HepG2 (cell line): ENCODE measurements around the gene TIMM13. TPM values are rescaled to one million over a fixed set of nuclear protein-coding genes. Genes with fewer than 3 reads are reported as not detected.

Experiments
- ATAC-seq: fragments of 200-7000 bp; cut with Tn5 transposase; 3 replicates; pipeline ENCODE4 v1.9.1; 2020; ENCODE audit warnings: mild to moderate bottlenecking, moderate library complexity
- BruUV-seq: library from RNA; stranded (reverse); fragments of 400-500 nt; replicated peaks from 2 replicates; lab custom pipeline; 2021; lab: Mats Ljungman, UMichigan
- CTCF ChIA-PET: fragments of 300-600 bp; formaldehyde crosslinking; extraction: SDS; loops from one replicate; lab custom pipeline; 2021; ENCODE audit warnings: low total read pairs, inconsistent platforms, low intra/inter-chr PET ratio; lab: Yijun Ruan, JAX
- POLR2A ChIA-PET: fragments of 350-600 bp; sonication (Branson Sonifier 250); formaldehyde crosslinking; loops from one replicate; lab custom pipeline; 2020; ENCODE audit warnings: antibody characterized with exemption, inconsistent platforms; lab: Yijun Ruan, JAX
- DNase-seq: peaks from one replicate; pipeline ENCODE4 v3.0.0-alpha.2; 2015; ENCODE audit warnings: low spot score
- FAIRE-seq: peaks from 3 replicates; lab custom pipeline; 2011; peaks lifted over from hg19 to GRCh38; lab: Jason Lieb, UNC
- H2AFZ ChIP-seq: one replicate; pipeline ENCODE4 v1.6.1; 2011; ENCODE audit warnings: low read length, inconsistent platforms
- H3K27ac ChIP-seq: fragments of 300-600 bp; 3 replicates; pipeline ENCODE4 v1.8.0; 2011; ENCODE audit warnings: mixed run types, mild to moderate bottlenecking, mixed read lengths, low read length, inconsistent platforms; ENCODE audit not compliant: insufficient read depth; ENCODE audit errors: extremely low read length
- H3K27me3 ChIP-seq, 2 experiments: fragments of 200-600 bp in 1 of 2; 2 replicates in 1 of 2; 3 replicates in 1 of 2; pipeline versions ENCODE4 v1.6.0 to v1.8.0; 2011; ENCODE audit warnings: low read length in 2 of 2, mild to moderate bottlenecking in 2 of 2, moderate library complexity in 2 of 2, inconsistent platforms in 1 of 2; ENCODE audit not compliant: insufficient read depth in 2 of 2, control insufficient read depth in 1 of 2
- H3K36me3 ChIP-seq, 2 experiments: fragments of 200-600 bp in 1 of 2; replicated peaks in 1 of 2; 2 replicates in 1 of 2; 3 replicates in 1 of 2; pipeline versions ENCODE4 v1.5.1 to v1.8.0; 2011; ENCODE audit warnings: low read length in 2 of 2, inconsistent platforms in 1 of 2; ENCODE audit not compliant: insufficient read depth in 2 of 2, control insufficient read depth in 1 of 2
- H3K4me1 ChIP-seq: 2 replicates; pipeline ENCODE4 v1.5.1; 2012; ENCODE audit warnings: low read length, inconsistent platforms; ENCODE audit not compliant: insufficient read depth
- H3K4me2 ChIP-seq: 2 replicates; pipeline ENCODE4 v1.6.0; 2011; ENCODE audit warnings: low read depth, low read length, inconsistent platforms
- H3K4me3 ChIP-seq, 3 experiments: fragments of 200-600 bp in 1 of 3; sonication (generic), shearing (Covaris generic) in 1 of 3; replicated peaks in 1 of 3; 2 replicates each; pipeline ENCODE4 v1.5.1; 2011 to 2016; ENCODE audit warnings: low read length in 3 of 3, inconsistent platforms in 2 of 3, low read depth in 2 of 3, mild to moderate bottlenecking in 2 of 3, control low read depth in 1 of 3, mixed read lengths in 1 of 3; ENCODE audit not compliant: insufficient read depth in 1 of 3
- H3K79me2 ChIP-seq: one replicate; pipeline ENCODE4 v1.6.1; 2011; ENCODE audit warnings: low read length, inconsistent platforms; ENCODE audit not compliant: insufficient read depth
- H3K9ac ChIP-seq: 2 replicates; pipeline ENCODE4 v1.6.0; 2011; ENCODE audit warnings: mild to moderate bottlenecking, low read depth, low read length, inconsistent platforms; ENCODE audit not compliant: insufficient read depth
- H3K9me3 ChIP-seq: 2 replicates; pipeline ENCODE4 v1.5.1; 2012; ENCODE audit warnings: mild to moderate bottlenecking, low read length
- H4K20me1 ChIP-seq: 2 replicates; pipeline ENCODE4 v1.6.0; 2011; ENCODE audit warnings: inconsistent platforms, mild to moderate bottlenecking, low read length, moderate library complexity; ENCODE audit not compliant: insufficient read depth
- ETS1 ChIP-seq: sonication (generic); formaldehyde crosslinking; IDR thresholded peaks from 2 replicates; pipeline ENCODE4 v1.4.0; 2020; ENCODE audit warnings: missing genetic modification reagents
- ETV6 ChIP-seq: sonication (generic); formaldehyde crosslinking; conservative IDR thresholded peaks from 2 replicates; pipeline ENCODE4 v1.4.0; 2020; ENCODE audit warnings: missing genetic modification reagents
- HDAC1 ChIP-seq: sonication (generic); formaldehyde crosslinking; IDR thresholded peaks from 2 replicates; pipeline ENCODE4 v1.5.1; 2020; ENCODE audit warnings: mild to moderate bottlenecking, missing genetic modification reagents
- HHEX ChIP-seq: IDR thresholded peaks from 2 replicates; pipeline ENCODE4 v1.6.1; 2016; ENCODE audit warnings: control low read depth
- HNF4A ChIP-seq: sonication (generic); formaldehyde crosslinking; IDR thresholded peaks from 2 replicates; pipeline ENCODE4 v1.4.0; 2020; ENCODE audit warnings: missing genetic modification reagents
- JUN ChIP-seq: sonication (generic); formaldehyde crosslinking; IDR thresholded peaks from 2 replicates; pipeline ENCODE4 v1.4.0; 2020; ENCODE audit warnings: mild to moderate bottlenecking, missing genetic modification reagents
- KDM6A ChIP-seq: IDR thresholded peaks from 2 replicates; pipeline ENCODE4 v1.6.1; 2016; ENCODE audit warnings: low read depth
- KLF15 ChIP-seq: sonication (generic); formaldehyde crosslinking; IDR thresholded peaks from 2 replicates; pipeline ENCODE4 v1.8.1; 2023; ENCODE audit warnings: borderline replicate concordance, mild to moderate bottlenecking, inconsistent platforms, missing genetic modification reagents, mixed read lengths
- NCOA2 ChIP-seq: sonication (generic); formaldehyde crosslinking; IDR thresholded peaks from 2 replicates; pipeline ENCODE4 v1.8.0; 2022; ENCODE audit warnings: inconsistent platforms
- NFKBIZ ChIP-seq: IDR thresholded peaks from 2 replicates; pipeline ENCODE4 v1.6.1; 2018; ENCODE audit warnings: missing genetic modification reagents, missing compliant biosample characterization
- TFAP4 ChIP-seq: sonication (generic); IDR thresholded peaks from 2 replicates; pipeline ENCODE4 v1.6.1; 2016; ENCODE audit warnings: low read depth, borderline replicate concordance
- TRIM22 ChIP-seq: fragments of 450-650 bp; IDR thresholded peaks from 2 replicates; pipeline ENCODE4 v1.6.1; 2017
- ZBTB1 ChIP-seq: sonication (generic); formaldehyde crosslinking; IDR thresholded peaks from 2 replicates; pipeline ENCODE4 v1.4.0; 2020; ENCODE audit warnings: missing genetic modification reagents, borderline replicate concordance
- ZIK1 ChIP-seq: sonication (generic); formaldehyde crosslinking; IDR thresholded peaks from 2 replicates; pipeline ENCODE4 v1.5.0; 2020; ENCODE audit warnings: mild to moderate bottlenecking, low read depth, missing genetic modification reagents, borderline replicate concordance
- ZNF12 ChIP-seq: sonication (generic); formaldehyde crosslinking; IDR thresholded peaks from 2 replicates; pipeline ENCODE4 v1.5.0; 2020; ENCODE audit warnings: missing genetic modification reagents
- ZNF430 ChIP-seq: sonication (generic); formaldehyde crosslinking; IDR thresholded peaks from 2 replicates; pipeline ENCODE4 v1.9.0; 2021; ENCODE audit warnings: mild to moderate bottlenecking, missing genetic modification reagents
- ZNF543 ChIP-seq: sonication (generic); formaldehyde crosslinking; IDR thresholded peaks from 2 replicates; pipeline ENCODE4 v1.4.0; 2020; ENCODE audit warnings: mild to moderate bottlenecking, missing genetic modification reagents
- ZNF761 ChIP-seq: sonication (generic); formaldehyde crosslinking; conservative IDR thresholded peaks from 2 replicates; pipeline ENCODE4 v1.4.0; 2020; ENCODE audit warnings: mild to moderate bottlenecking, missing genetic modification reagents
- WGBS: methylation state at CpG from one replicate; pipeline ENCODE4 v1.1.6; 2017; ENCODE audit warnings: low lambda C conversion rate; 5-methylcytosine and 5-hydroxymethylcytosine counted together
- in situ Hi-C: cut with HindIII; loops from 2 replicates; pipeline ENCODE4 v1.10.0; 2017; ENCODE audit warnings: low pct_unique_long_range_greater_than_20kb; ENCODE audit not compliant: extremely low pct_ligation_motif_present
- intact Hi-C: fragments of 100-400 bp; cut with micrococcal nuclease; formaldehyde crosslinking; loops from one replicate; pipeline ENCODE4 v1.10.0; 2022; ENCODE audit not compliant: unreplicated experiment
- polyA plus RNA-seq, 8 experiments: library from polyadenylated mRNA; depleted of rRNA in 3 of 8; stranded (reverse) in 7 of 8; unstranded in 1 of 8; fragments of >200 nt; fragmentation: Illumina TruSeq in 4 of 8; extraction: Trizol in 4 of 8; gene quantifications; 2 replicates each; pipeline versions ENCODE4 v1.2.1 to v1.2.3, GENCODE V29; 2011 to 2016; ENCODE audit warnings: low read depth in 4 of 8, missing spikeins in 1 of 8, mixed read lengths in 1 of 8; ENCODE audit not compliant: insufficient read depth in 1 of 8
- total RNA-seq, 5 experiments: library from RNA; depleted of rRNA; stranded (reverse); fragments of >200 nt; fragmentation: Illumina TruSeq; extraction: Trizol; gene quantifications; 2 replicates each; pipeline ENCODE4 v1.2.3, GENCODE V29; 2016; ENCODE audit warnings: low read depth in 1 of 5

The TIMM13 gene
- total and polyA plus RNA-seq, 2 of the 13 experiments (the other 11 are each of a cell fraction or from before 2014, with no cell fraction given) = 48.4 to 108 TPM

- Histone ChIP-seq H3K4me1 (no peaks in the 10 kb centered on the region), H2AFZ (no peak overlapping the region), H4K20me1 (0 out of 2 replicates have a peak, but pooled peaks cover 3% of the 10 kb centered on the region), H3K27me3 (no peaks in the 10 kb centered on the region), H3K4me3 (no peak overlapping the region), H3K4me2 (no peak overlapping the region), H3K9me3 (no peaks in the 10 kb centered on the region), H3K27ac (no peak overlapping the region), H3K36me3 (peaks cover 22 to 52% of the 10 kb centered on the region in 2 experiments; a peak in 4 of 5 replicates), H3K79me2 (peaks cover 32% of the 10 kb centered on the region), H3K9ac (no peak overlapping the region)
- no TSS peak for BruUV-seq
- in situ Hi-C loops (no loop called here), intact Hi-C loops (no loop called here)
- DNase-seq (no peak), ATAC-seq (no peak), FAIRE-seq (no peak)
- WGBS = 98% methylated on average over 14 of the region's 17 CpGs
- TF ChIP-seq KDM6A (CRISPR knock-in tag) (no peak), TRIM22 (no peak), HNF4A (CRISPR knock-in tag) (no peak), JUN (no peak), ZNF12 (no peak), HDAC1 (CRISPR knock-in tag) (no peak), TFAP4 (no peak), ZNF430 (CRISPR knock-in tag) (no peak), ZIK1 (CRISPR knock-in tag) (no peak), ZBTB1 (CRISPR knock-in tag) (no peak), ETV6 (CRISPR knock-in tag) (no peak), ETS1 (CRISPR knock-in tag) (no peak), KLF15 (CRISPR knock-in tag) (no peak), NFKBIZ (CRISPR knock-in tag) (no peak), ZNF543 (CRISPR knock-in tag) (no peak), HHEX (CRISPR knock-in tag) (no peak), ZNF761 (CRISPR knock-in tag) (no peak), NCOA2 (no peak)
- ChIA-PET CTCF (no interaction called here), POLR2A (no interaction called here)
These were observed 16.4 kb upstream of the TIMM13 start for GRCh38 chr19:2443785-2444182.
